ENCODE measurements around the gene ZDHHC3.

The ZDHHC3 gene

GRCh38 chr3:45010811-45011333 lies 34.9 kb upstream of the ZDHHC3 start:
- Histone ChIP-seq H3K4me1 (ENCODE audit: control insufficient read depth in 1 of 2, insufficient read depth in 2 of 2, low read length in 2 of 2) (peaks cover 10% of the 10 kb centered on the region in 2 donors), H3K4me3 (ENCODE audit: low read depth in 1 of 2, low read length in 2 of 2) (no peak overlapping the region), H3K27ac (ENCODE audit: low read depth, low read length) (no peak overlapping the region), H3K27me3 (ENCODE audit: control insufficient read depth in 1 of 2, insufficient read depth in 2 of 2, low read length in 2 of 2) (no peaks in the 10 kb centered on the region), H3K9me3 (ENCODE audit: control insufficient read depth in 1 of 2, low read length in 2 of 2) (no peaks in the 10 kb centered on the region), H3K9ac (ENCODE audit: low read depth in 1 of 2, low read length in 2 of 2) (no peak overlapping the region), H3K36me3 (ENCODE audit: control insufficient read depth in 1 of 2, insufficient read depth in 2 of 2, low read length in 2 of 2) (peaks cover 10 to 62% of the 10 kb centered on the region in 2 donors)

- H3K9me3 ChIP-seq (ENCODE audit: control insufficient read depth in 1 of 2, low read length in 2 of 2), result no peaks in the 10 kb centered on the region
These were observed 33.9 kb upstream of the ZDHHC3 start for GRCh38 chr3:45009868-45010267.

GRCh38 chr3:45008117-45008516 lies 32.1 kb upstream of the ZDHHC3 start:
- peaks cover 10% of the 10 kb centered on the region in 2 donors for H3K4me1 ChIP-seq (ENCODE audit: control insufficient read depth in 1 of 2, insufficient read depth in 2 of 2, low read length in 2 of 2)
- H3K27ac ChIP-seq (ENCODE audit: low read depth, low read length), result no peak overlapping the region
- no peak overlapping the region for H3K9ac ChIP-seq (ENCODE audit: low read depth in 1 of 2, low read length in 2 of 2)

More at GRCh38 chr3:45009868-45010267, 33.9 kb upstream of the ZDHHC3 start:
- H3K27ac ChIP-seq (ENCODE audit: low read depth, low read length), result no peak overlapping the region
- H3K27me3 ChIP-seq (ENCODE audit: control insufficient read depth in 1 of 2, insufficient read depth in 2 of 2, low read length in 2 of 2), result no peaks in the 10 kb centered on the region
- H3K4me1 ChIP-seq (ENCODE audit: control insufficient read depth in 1 of 2, insufficient read depth in 2 of 2, low read length in 2 of 2), result peaks cover 10% of the 10 kb centered on the region in 2 donors
- H3K36me3 ChIP-seq (ENCODE audit: control insufficient read depth in 1 of 2, insufficient read depth in 2 of 2, low read length in 2 of 2), result peaks cover 10 to 56% of the 10 kb centered on the region in 2 donors
- no peak overlapping the region for H3K4me3 ChIP-seq (ENCODE audit: low read depth in 1 of 2, low read length in 2 of 2)
- H3K9ac ChIP-seq (ENCODE audit: low read depth in 1 of 2, low read length in 2 of 2), result no peak overlapping the region

GRCh38 chr3:45007091-45007490 lies 31.1 kb upstream of the ZDHHC3 start:
- Histone ChIP-seq H3K27ac (ENCODE audit: low read depth, low read length) (no peak overlapping the region), H3K27me3 (ENCODE audit: control insufficient read depth in 1 of 2, insufficient read depth in 2 of 2, low read length in 2 of 2) (no peaks in the 10 kb centered on the region), H3K9me3 (ENCODE audit: control insufficient read depth in 1 of 2, low read length in 2 of 2) (no peaks in the 10 kb centered on the region), H3K4me1 (ENCODE audit: control insufficient read depth in 1 of 2, insufficient read depth in 2 of 2, low read length in 2 of 2) (peaks cover 8 to 9% of the 10 kb centered on the region in 2 donors), H3K36me3 (ENCODE audit: control insufficient read depth in 1 of 2, insufficient read depth in 2 of 2, low read length in 2 of 2) (peaks cover 7 to 59% of the 10 kb centered on the region in 2 donors), H3K9ac (ENCODE audit: low read depth in 1 of 2, low read length in 2 of 2) (no peak overlapping the region), H3K4me3 (ENCODE audit: low read depth in 1 of 2, low read length in 2 of 2) (no peak overlapping the region)

More at GRCh38 chr3:45008117-45008516, 32.1 kb upstream of the ZDHHC3 start:
- Histone ChIP-seq H3K27me3 (ENCODE audit: control insufficient read depth in 1 of 2, insufficient read depth in 2 of 2, low read length in 2 of 2) (no peaks in the 10 kb centered on the region), H3K36me3 (ENCODE audit: control insufficient read depth in 1 of 2, insufficient read depth in 2 of 2, low read length in 2 of 2) (peaks cover 10 to 59% of the 10 kb centered on the region in 2 donors), H3K9me3 (ENCODE audit: control insufficient read depth in 1 of 2, low read length in 2 of 2) (no peaks in the 10 kb centered on the region), H3K4me3 (ENCODE audit: low read depth in 1 of 2, low read length in 2 of 2) (no peak overlapping the region)

GRCh38 chr3:45003859-45004258 lies 27.9 kb upstream of the ZDHHC3 start:
- no peak overlapping the region for H3K27ac ChIP-seq (ENCODE audit: low read depth, low read length)
- no peaks in the 10 kb centered on the region for H3K4me1 ChIP-seq (ENCODE audit: control insufficient read depth in 1 of 2, insufficient read depth in 2 of 2, low read length in 2 of 2)
- no peaks in the 10 kb centered on the region for H3K9me3 ChIP-seq (ENCODE audit: control insufficient read depth in 1 of 2, low read length in 2 of 2)
- no peaks in the 10 kb centered on the region for H3K27me3 ChIP-seq (ENCODE audit: control insufficient read depth in 1 of 2, insufficient read depth in 2 of 2, low read length in 2 of 2)
- H3K36me3 ChIP-seq (ENCODE audit: control insufficient read depth in 1 of 2, insufficient read depth in 2 of 2, low read length in 2 of 2), result peaks cover 14 to 64% of the 10 kb centered on the region in 2 donors
- no peak overlapping the region for H3K9ac ChIP-seq (ENCODE audit: low read depth in 1 of 2, low read length in 2 of 2)
- no peak overlapping the region for H3K4me3 ChIP-seq (ENCODE audit: low read depth in 1 of 2, low read length in 2 of 2)

GRCh38 chr3:45003406-45003805 lies 27.4 kb upstream of the ZDHHC3 start:
- Histone ChIP-seq H3K27ac (ENCODE audit: low read depth, low read length) (no peak overlapping the region), H3K27me3 (ENCODE audit: control insufficient read depth in 1 of 2, insufficient read depth in 2 of 2, low read length in 2 of 2) (no peaks in the 10 kb centered on the region), H3K36me3 (ENCODE audit: control insufficient read depth in 1 of 2, insufficient read depth in 2 of 2, low read length in 2 of 2) (peaks cover 17 to 67% of the 10 kb centered on the region in 2 donors), H3K4me1 (ENCODE audit: control insufficient read depth in 1 of 2, insufficient read depth in 2 of 2, low read length in 2 of 2) (no peaks in the 10 kb centered on the region), H3K9me3 (ENCODE audit: control insufficient read depth in 1 of 2, low read length in 2 of 2) (no peaks in the 10 kb centered on the region), H3K4me3 (ENCODE audit: low read depth in 1 of 2, low read length in 2 of 2) (no peak overlapping the region), H3K9ac (ENCODE audit: low read depth in 1 of 2, low read length in 2 of 2) (no peak overlapping the region)

- Histone ChIP-seq H3K27me3 (ENCODE audit: control insufficient read depth in 1 of 2, insufficient read depth in 2 of 2, low read length in 2 of 2) (no peaks in the 10 kb centered on the region), H3K27ac (ENCODE audit: low read depth, low read length) (no peak overlapping the region), H3K4me3 (ENCODE audit: low read depth in 1 of 2, low read length in 2 of 2) (no peak overlapping the region), H3K9me3 (ENCODE audit: control insufficient read depth in 1 of 2, low read length in 2 of 2) (no peaks in the 10 kb centered on the region), H3K36me3 (ENCODE audit: control insufficient read depth in 1 of 2, insufficient read depth in 2 of 2, low read length in 2 of 2) (peaks cover 18 to 66% of the 10 kb centered on the region in 2 donors), H3K4me1 (ENCODE audit: control insufficient read depth in 1 of 2, insufficient read depth in 2 of 2, low read length in 2 of 2) (no peaks in the 10 kb centered on the region), H3K9ac (ENCODE audit: low read depth in 1 of 2, low read length in 2 of 2) (no peak overlapping the region)
These were observed 26.7 kb upstream of the ZDHHC3 start for GRCh38 chr3:45002720-45003119.

DNA sequence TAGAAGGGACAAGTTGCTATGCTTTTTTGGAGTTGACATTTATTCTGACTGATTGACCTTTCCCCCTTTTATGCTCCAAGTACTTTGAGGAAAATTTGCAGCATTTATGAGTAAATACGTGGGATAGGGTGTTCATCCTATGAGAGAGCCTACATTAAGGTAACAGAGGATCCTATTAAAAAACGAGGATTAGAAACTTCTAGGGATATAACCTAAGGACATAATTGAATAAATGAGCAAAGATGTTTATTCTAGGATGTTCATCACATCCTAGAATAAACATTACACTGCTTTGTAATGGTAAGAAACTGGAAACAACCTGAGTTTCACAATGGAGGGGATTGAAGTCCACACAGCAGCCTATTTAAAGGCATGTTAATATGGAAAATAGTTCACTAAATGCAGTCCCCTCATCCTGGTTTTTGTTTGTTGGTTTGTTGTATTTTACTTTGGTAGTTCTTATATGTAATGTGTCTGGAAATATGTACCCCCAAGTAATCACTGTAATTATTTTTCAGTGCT lies 26.2 kb upstream of the ZDHHC3 start:
- H3K9ac ChIP-seq (ENCODE audit: low read depth in 1 of 2, low read length in 2 of 2), result no peak overlapping the region
- H3K27ac ChIP-seq (ENCODE audit: low read depth, low read length), result no peak overlapping the region
- peaks cover 22 to 65% of the 10 kb centered on the region in 2 donors for H3K36me3 ChIP-seq (ENCODE audit: control insufficient read depth in 1 of 2, insufficient read depth in 2 of 2, low read length in 2 of 2)
- no peaks in the 10 kb centered on the region for H3K4me1 ChIP-seq (ENCODE audit: control insufficient read depth in 1 of 2, insufficient read depth in 2 of 2, low read length in 2 of 2)
- no peaks in the 10 kb centered on the region for H3K27me3 ChIP-seq (ENCODE audit: control insufficient read depth in 1 of 2, insufficient read depth in 2 of 2, low read length in 2 of 2)
- no peaks in the 10 kb centered on the region for H3K9me3 ChIP-seq (ENCODE audit: control insufficient read depth in 1 of 2, low read length in 2 of 2)
- no peak overlapping the region for H3K4me3 ChIP-seq (ENCODE audit: low read depth in 1 of 2, low read length in 2 of 2)

DNA sequence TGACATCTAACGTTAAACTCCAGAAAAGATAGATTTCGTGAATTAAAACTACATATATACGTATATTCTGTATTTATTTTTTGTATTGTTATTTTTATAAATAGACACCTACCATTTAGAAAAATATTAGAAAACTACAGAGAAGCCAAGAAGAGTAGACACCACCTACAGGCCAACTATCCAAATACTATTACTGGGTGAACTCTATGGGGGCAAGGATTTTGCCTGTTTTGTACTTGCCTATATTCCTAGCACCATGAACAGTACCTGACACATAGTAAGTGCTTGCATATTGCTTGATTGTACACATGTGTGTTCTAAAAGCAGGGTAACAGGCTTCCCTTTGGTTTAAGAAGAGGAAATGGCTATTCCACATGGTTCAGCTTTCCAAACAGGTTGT lies 25.8 kb upstream of the ZDHHC3 start:
- no peak overlapping the region for H3K4me3 ChIP-seq (ENCODE audit: low read depth in 1 of 2, low read length in 2 of 2)
- no peak overlapping the region for H3K9ac ChIP-seq (ENCODE audit: low read depth in 1 of 2, low read length in 2 of 2)
- no peaks in the 10 kb centered on the region for H3K9me3 ChIP-seq (ENCODE audit: control insufficient read depth in 1 of 2, low read length in 2 of 2)
- H3K4me1 ChIP-seq (ENCODE audit: control insufficient read depth in 1 of 2, insufficient read depth in 2 of 2, low read length in 2 of 2), result peaks cover 0 to 3% of the 10 kb centered on the region in 2 donors
- H3K27me3 ChIP-seq (ENCODE audit: control insufficient read depth in 1 of 2, insufficient read depth in 2 of 2, low read length in 2 of 2), result no peaks in the 10 kb centered on the region
- no peak overlapping the region for H3K27ac ChIP-seq (ENCODE audit: low read depth, low read length)
- peaks cover 22 to 66% of the 10 kb centered on the region in 2 donors for H3K36me3 ChIP-seq (ENCODE audit: control insufficient read depth in 1 of 2, insufficient read depth in 2 of 2, low read length in 2 of 2)

DNA sequence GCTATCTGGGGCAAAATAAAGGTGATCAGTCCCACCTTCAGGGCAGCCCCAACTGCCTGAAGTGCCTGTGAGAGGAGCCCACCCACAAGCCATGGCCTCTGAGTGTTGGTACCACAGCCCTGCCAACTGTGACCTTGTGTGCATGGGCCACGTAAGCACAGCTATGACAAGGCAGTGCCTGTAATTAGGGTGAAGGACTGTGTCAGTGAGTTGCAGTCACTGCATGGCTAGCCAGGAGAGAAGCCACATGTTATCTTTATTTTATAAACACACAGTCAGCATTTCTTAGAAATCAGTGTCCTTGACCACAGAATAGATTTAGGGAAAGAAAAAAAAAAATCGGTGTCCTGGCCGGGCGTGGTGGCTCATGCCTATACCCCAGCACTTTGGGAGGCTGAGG lies 24.8 kb upstream of the ZDHHC3 start:
- no peak overlapping the region for H3K27ac ChIP-seq (ENCODE audit: low read depth, low read length)
- no peak overlapping the region for H3K4me3 ChIP-seq (ENCODE audit: low read depth in 1 of 2, low read length in 2 of 2)
- no peaks in the 10 kb centered on the region for H3K27me3 ChIP-seq (ENCODE audit: control insufficient read depth in 1 of 2, insufficient read depth in 2 of 2, low read length in 2 of 2)
- H3K36me3 ChIP-seq (ENCODE audit: control insufficient read depth in 1 of 2, insufficient read depth in 2 of 2, low read length in 2 of 2), result peaks cover 22 to 67% of the 10 kb centered on the region in 2 donors
- peaks cover 6 to 12% of the 10 kb centered on the region in 2 donors for H3K4me1 ChIP-seq (ENCODE audit: control insufficient read depth in 1 of 2, insufficient read depth in 2 of 2, low read length in 2 of 2)
- H3K9ac ChIP-seq (ENCODE audit: low read depth in 1 of 2, low read length in 2 of 2), result no peak overlapping the region
- H3K9me3 ChIP-seq (ENCODE audit: control insufficient read depth in 1 of 2, low read length in 2 of 2), result no peaks in the 10 kb centered on the region

Data from duodenal mucosa (tissue), 2 donors.